Osteocyte (in vitro differentiated cells): ENCODE data around the gene PACS2. TPM values are rescaled to one million over a fixed set of nuclear protein-coding genes. Genes with fewer than 3 reads are reported as not detected.

ENCODE experiments used
- DNase-seq: peaks from one replicate; pipeline ENCODE4 v3.0.0; 2021; ENCODE audit warnings: mixed read lengths; ENCODE audit not compliant: unreplicated experiment; ENCODE audit errors: extremely low spot score
- H3K27ac Mint-ChIP-seq: one replicate; pipeline ENCODE4 v1.8.0; 2021; ENCODE audit warnings: mild to moderate bottlenecking, mixed read lengths; ENCODE audit not compliant: unreplicated experiment
- H3K27me3 Mint-ChIP-seq: one replicate; pipeline ENCODE4 v1.8.0; 2021; ENCODE audit warnings: mixed read lengths; ENCODE audit not compliant: unreplicated experiment
- H3K36me3 Mint-ChIP-seq: one replicate; pipeline ENCODE4 v1.8.0; 2021; ENCODE audit warnings: mixed read lengths; ENCODE audit not compliant: unreplicated experiment
- H3K4me1 Mint-ChIP-seq: one replicate; pipeline ENCODE4 v1.8.0; 2021; ENCODE audit warnings: mixed read lengths; ENCODE audit not compliant: unreplicated experiment
- H3K4me3 Mint-ChIP-seq: one replicate; pipeline ENCODE4 v1.8.0; 2021; ENCODE audit warnings: mild to moderate bottlenecking, moderate library complexity, mixed read lengths; ENCODE audit not compliant: unreplicated experiment
- H3K9me3 Mint-ChIP-seq: one replicate; pipeline ENCODE4 v1.8.0; 2021; ENCODE audit warnings: mixed read lengths; ENCODE audit not compliant: unreplicated experiment
- CTCF ChIP-seq: fragments of 200-600 bp; sonication (generic); IDR thresholded peaks from 2 replicates; pipeline ENCODE4 v1.5.0; 2021; ENCODE audit warnings: antibody characterized with exemption, mild to moderate bottlenecking, moderate library complexity
- total RNA-seq: library from RNA; stranded (reverse); gene quantifications from 2 replicates; pipeline ENCODE4 v1.2.1, GENCODE V29; 2021

PACS2 gene
- total RNA-seq, 1 donor from 2014 or later = 115 TPM

- no peaks in the 10 kb centered on the region for H3K9me3 Mint-ChIP-seq
- H3K27ac Mint-ChIP-seq = no peak overlapping the region
- TF ChIP-seq CTCF = no peak
- no peak for DNase-seq
- H3K27me3 Mint-ChIP-seq = no peaks in the 10 kb centered on the region
- H3K4me1 Mint-ChIP-seq = peaks cover 28% of the 10 kb centered on the region
- H3K36me3 Mint-ChIP-seq = no peaks in the 10 kb centered on the region
- H3K4me3 Mint-ChIP-seq = peak overlapping the region; percentile 85
These were observed 2.5 kb downstream of the PACS2 start for GRCh38 chr14:105316968-105317510.

- Mint-ChIP-seq H3K9me3 (no peaks in the 10 kb centered on the region), H3K4me1 (peaks cover 30% of the 10 kb centered on the region), H3K4me3 (no peak overlapping the region), H3K27ac (peak overlapping the region; percentile 34), H3K27me3 (no peaks in the 10 kb centered on the region), H3K36me3 (peaks cover 2% of the 10 kb centered on the region)
- DNase-seq = no peak
- TF ChIP-seq CTCF = no peak
These were observed 3.0 kb downstream of the PACS2 start for GRCh38 chr14:105317546-105317945.

GRCh38 chr14:105322791-105323556 lies 8.4 kb downstream of the PACS2 start:
- H3K4me3 Mint-ChIP-seq = no peak overlapping the region
- no peak for DNase-seq
- no peaks in the 10 kb centered on the region for H3K27me3 Mint-ChIP-seq
- H3K9me3 Mint-ChIP-seq = no peaks in the 10 kb centered on the region
- H3K4me1 Mint-ChIP-seq = peaks cover 35% of the 10 kb centered on the region
- peaks cover 5% of the 10 kb centered on the region for H3K36me3 Mint-ChIP-seq
- no peak for TF ChIP-seq CTCF
- H3K27ac Mint-ChIP-seq = peak overlapping the region; percentile 9

GRCh38 chr14:105323663-105324062 lies 9.1 kb downstream of the PACS2 start:
- H3K4me3 Mint-ChIP-seq = no peak overlapping the region
- no peak for TF ChIP-seq CTCF
- H3K27ac Mint-ChIP-seq = no peak overlapping the region
- no peaks in the 10 kb centered on the region for H3K27me3 Mint-ChIP-seq
- H3K4me1 Mint-ChIP-seq = peaks cover 39% of the 10 kb centered on the region
- H3K36me3 Mint-ChIP-seq = peaks cover 5% of the 10 kb centered on the region
- no peaks in the 10 kb centered on the region for H3K9me3 Mint-ChIP-seq
- DNase-seq = no peak

GRCh38 chr14:105324080-105324778 lies 9.7 kb downstream of the PACS2 start:
- Mint-ChIP-seq H3K36me3 (peaks cover 5% of the 10 kb centered on the region), H3K4me1 (peaks cover 45% of the 10 kb centered on the region), H3K27ac (peak overlapping the region; percentile 16), H3K9me3 (no peaks in the 10 kb centered on the region), H3K4me3 (no peak overlapping the region), H3K27me3 (no peaks in the 10 kb centered on the region)
- no peak for TF ChIP-seq CTCF
- no peak for DNase-seq
